Measurements from ENCODE around the gene SH2D7.

The SH2D7 gene

GRCh38 chr15:78127882-78128281 is 35.5 kb downstream of the SH2D7 start:
- H4K20me1 ChIP-seq (ENCODE audit: insufficient read depth, low read length): no peaks in the 10 kb centered on the region
- H3K27ac ChIP-seq (ENCODE audit: low read length): no peak overlapping the region
- TF ChIP-seq CTCF (IDR thresholded peaks at IDR 0.05; ENCODE audit: low read depth, low read length) (no peak), EZH2phosphoT487 (IDR thresholded peaks at IDR 0.05; ENCODE audit: low read depth) (no peak)
- H2AFZ ChIP-seq (ENCODE audit: low read depth, low read length): no peak overlapping the region
- peaks cover 14% of the 10 kb centered on the region for H3K4me1 ChIP-seq (ENCODE audit: low read length)
- H3K4me3 ChIP-seq (ENCODE audit: low read length): no peak overlapping the region
- H3K9me3 ChIP-seq (ENCODE audit: insufficient read depth, low read length): no peaks in the 10 kb centered on the region
- H3K9ac ChIP-seq (ENCODE audit: low read length): no peak overlapping the region
- no peaks in the 10 kb centered on the region for H3K79me2 ChIP-seq (ENCODE audit: low read length)
- H3K4me2 ChIP-seq (ENCODE audit: low read length): no peak overlapping the region
- H3K27me3 ChIP-seq (ENCODE audit: low read depth, low read length): no peaks in the 10 kb centered on the region
- H3K36me3 ChIP-seq (replicated peaks; ENCODE audit: low read depth, low read length): no peaks in the 10 kb centered on the region

- H3K27ac ChIP-seq (ENCODE audit: low read length): no peak overlapping the region
- no peak overlapping the region for H2AFZ ChIP-seq (ENCODE audit: low read depth, low read length)
- no peak overlapping the region for H3K4me2 ChIP-seq (ENCODE audit: low read length)
- H3K4me1 ChIP-seq (ENCODE audit: low read length): peaks cover 14% of the 10 kb centered on the region
- no peak overlapping the region for H3K9ac ChIP-seq (ENCODE audit: low read length)
- H3K4me3 ChIP-seq (ENCODE audit: low read length): no peak overlapping the region
- H4K20me1 ChIP-seq (ENCODE audit: insufficient read depth, low read length): no peaks in the 10 kb centered on the region
- H3K27me3 ChIP-seq (ENCODE audit: low read depth, low read length): no peaks in the 10 kb centered on the region
- no peak for TF ChIP-seq EZH2phosphoT487 (IDR thresholded peaks at IDR 0.05; ENCODE audit: low read depth)
- no peak for TF ChIP-seq CTCF (IDR thresholded peaks at IDR 0.05; ENCODE audit: low read depth, low read length)
- H3K36me3 ChIP-seq (replicated peaks; ENCODE audit: low read depth, low read length): no peaks in the 10 kb centered on the region
- no peaks in the 10 kb centered on the region for H3K79me2 ChIP-seq (ENCODE audit: low read length)
- H3K9me3 ChIP-seq (ENCODE audit: insufficient read depth, low read length): no peaks in the 10 kb centered on the region
Observed at GRCh38 chr15:78129077-78129750, 36.9 kb downstream of the SH2D7 start.

GRCh38 chr15:78129751-78130287 is 37.5 kb downstream of the SH2D7 start:
- H3K4me1 ChIP-seq (ENCODE audit: low read length): peaks cover 14% of the 10 kb centered on the region
- H3K36me3 ChIP-seq (replicated peaks; ENCODE audit: low read depth, low read length): no peaks in the 10 kb centered on the region
- H3K79me2 ChIP-seq (ENCODE audit: low read length): no peaks in the 10 kb centered on the region
- no peak overlapping the region for H3K4me2 ChIP-seq (ENCODE audit: low read length)
- no peaks in the 10 kb centered on the region for H4K20me1 ChIP-seq (ENCODE audit: insufficient read depth, low read length)
- no peak overlapping the region for H3K9ac ChIP-seq (ENCODE audit: low read length)
- TF ChIP-seq CTCF (IDR thresholded peaks at IDR 0.05; ENCODE audit: low read depth, low read length): no peak
- TF ChIP-seq EZH2phosphoT487 (IDR thresholded peaks at IDR 0.05; ENCODE audit: low read depth): no peak
- H2AFZ ChIP-seq (ENCODE audit: low read depth, low read length): no peak overlapping the region
- no peak overlapping the region for H3K27ac ChIP-seq (ENCODE audit: low read length)
- no peaks in the 10 kb centered on the region for H3K27me3 ChIP-seq (ENCODE audit: low read depth, low read length)
- H3K4me3 ChIP-seq (ENCODE audit: low read length): no peak overlapping the region
- no peaks in the 10 kb centered on the region for H3K9me3 ChIP-seq (ENCODE audit: insufficient read depth, low read length)

- Histone ChIP-seq H3K79me2 (ENCODE audit: low read length) (no peaks in the 10 kb centered on the region), H2AFZ (ENCODE audit: low read depth, low read length) (peak overlapping the region; percentile 55; the same call in 1 of the 2 replicates), H3K4me2 (ENCODE audit: low read length) (peak overlapping the region; percentile 78), H4K20me1 (ENCODE audit: insufficient read depth, low read length) (no peaks in the 10 kb centered on the region), H3K36me3 (replicated peaks; ENCODE audit: low read depth, low read length) (no peaks in the 10 kb centered on the region), H3K9ac (ENCODE audit: low read length) (peak overlapping the region; percentile 91), H3K4me3 (ENCODE audit: low read length) (peak overlapping the region; percentile 87), H3K27ac (ENCODE audit: low read length) (no peak overlapping the region), H3K9me3 (ENCODE audit: insufficient read depth, low read length) (no peaks in the 10 kb centered on the region), H3K27me3 (ENCODE audit: low read depth, low read length) (no peaks in the 10 kb centered on the region), H3K4me1 (ENCODE audit: low read length) (peaks cover 14% of the 10 kb centered on the region)
- TF ChIP-seq EZH2phosphoT487 (IDR thresholded peaks at IDR 0.05; ENCODE audit: low read depth) (no peak), CTCF (IDR thresholded peaks at IDR 0.05; ENCODE audit: low read depth, low read length) (no peak)
Observed at GRCh38 chr15:78130466-78131294, 38.3 kb downstream of the SH2D7 start.
